ENCODE measurements around the gene TLL2. TPM values are rescaled to one million over a fixed set of nuclear protein-coding genes. Genes with fewer than 3 reads are reported as not detected.

The TLL2 gene
- total RNA-seq, 1 experiment from 2014 or later: 0.11 TPM

- H3K4me3 ChIP-seq (ENCODE audit: low read depth, low read length, poor library complexity, severe bottlenecking): no peak overlapping the region
- intact Hi-C loops (cut with micrococcal nuclease; ENCODE audit: unreplicated experiment): no loop called here
- DNase-seq (ENCODE audit: low spot score): no peak
- ChIA-PET CTCF (no interaction called here), POLR2A (ENCODE audit: low non-redundant PET) (no interaction called here)
- no peaks in the 10 kb centered on the region for H3K9me3 ChIP-seq (ENCODE audit: low read depth, low read length, poor library complexity, severe bottlenecking)
- H3K27me3 ChIP-seq (replicated peaks; ENCODE audit: insufficient read depth, low read depth, low read length, poor library complexity): peaks cover 28% of the 10 kb centered on the region
- TF ChIP-seq, protein P1, sequence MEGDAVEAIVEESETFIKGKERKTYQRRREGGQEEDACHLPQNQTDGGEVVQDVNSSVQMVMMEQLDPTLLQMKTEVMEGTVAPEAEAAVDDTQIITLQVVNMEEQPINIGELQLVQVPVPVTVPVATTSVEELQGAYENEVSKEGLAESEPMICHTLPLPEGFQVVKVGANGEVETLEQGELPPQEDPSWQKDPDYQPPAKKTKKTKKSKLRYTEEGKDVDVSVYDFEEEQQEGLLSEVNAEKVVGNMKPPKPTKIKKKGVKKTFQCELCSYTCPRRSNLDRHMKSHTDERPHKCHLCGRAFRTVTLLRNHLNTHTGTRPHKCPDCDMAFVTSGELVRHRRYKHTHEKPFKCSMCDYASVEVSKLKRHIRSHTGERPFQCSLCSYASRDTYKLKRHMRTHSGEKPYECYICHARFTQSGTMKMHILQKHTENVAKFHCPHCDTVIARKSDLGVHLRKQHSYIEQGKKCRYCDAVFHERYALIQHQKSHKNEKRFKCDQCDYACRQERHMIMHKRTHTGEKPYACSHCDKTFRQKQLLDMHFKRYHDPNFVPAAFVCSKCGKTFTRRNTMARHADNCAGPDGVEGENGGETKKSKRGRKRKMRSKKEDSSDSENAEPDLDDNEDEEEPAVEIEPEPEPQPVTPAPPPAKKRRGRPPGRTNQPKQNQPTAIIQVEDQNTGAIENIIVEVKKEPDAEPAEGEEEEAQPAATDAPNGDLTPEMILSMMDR (conservative IDR thresholded peaks at IDR 0.05; ENCODE audit: low read depth, low read length): no peak
- no peak for TF ChIP-seq EZH2 (IDR thresholded peaks at IDR 0.05; ENCODE audit: borderline replicate concordance, low read depth, low read length, poor library complexity, severe bottlenecking)
- peaks cover 5% of the 10 kb centered on the region for H3K4me1 ChIP-seq (ENCODE audit: insufficient read depth, low read length, poor library complexity, severe bottlenecking)
- no TSS peak for BruUV-seq (replicated peaks)
- no peaks in the 10 kb centered on the region for H3K36me3 ChIP-seq (ENCODE audit: insufficient read depth, low read length, poor library complexity, severe bottlenecking)
- H3K27ac ChIP-seq (ENCODE audit: low read depth, low read length, poor library complexity, severe bottlenecking): no peak overlapping the region
These were observed 98.4 kb downstream of the TLL2 start for GRCh38 chr10:96415150-96415890.

DNA sequence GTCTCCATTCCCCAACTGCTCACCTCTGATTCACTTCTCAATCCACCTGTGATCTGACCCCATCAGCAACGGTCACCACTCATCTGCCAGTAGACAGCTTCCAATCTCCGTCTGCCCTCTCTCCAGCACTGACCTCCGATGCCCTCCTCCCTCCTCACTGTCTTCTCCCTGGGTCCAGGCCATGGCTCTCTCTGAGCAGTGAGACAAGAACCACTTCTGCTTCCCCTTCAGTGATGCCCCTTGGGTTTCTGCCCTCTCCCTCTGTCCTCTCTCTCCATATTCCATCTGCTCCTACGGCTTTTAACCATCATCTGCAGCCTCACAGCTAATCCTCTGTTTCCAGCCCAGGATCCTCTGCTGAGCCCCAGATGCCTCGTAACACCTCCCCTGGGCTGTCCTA, 99.4 kb downstream of the TLL2 start:
- H3K27ac ChIP-seq (ENCODE audit: low read depth, low read length, poor library complexity, severe bottlenecking): no peak overlapping the region
- H3K4me3 ChIP-seq (ENCODE audit: low read depth, low read length, poor library complexity, severe bottlenecking): no peak overlapping the region
- no TSS peak for BruUV-seq (replicated peaks)
- TF ChIP-seq, protein P1 (conservative IDR thresholded peaks at IDR 0.05; ENCODE audit: low read depth, low read length): no peak
- no peak for TF ChIP-seq EZH2 (IDR thresholded peaks at IDR 0.05; ENCODE audit: borderline replicate concordance, low read depth, low read length, poor library complexity, severe bottlenecking)
- intact Hi-C loops (cut with micrococcal nuclease; ENCODE audit: unreplicated experiment): no loop called here
- no peaks in the 10 kb centered on the region for H3K9me3 ChIP-seq (ENCODE audit: low read depth, low read length, poor library complexity, severe bottlenecking)
- peaks cover 5% of the 10 kb centered on the region for H3K4me1 ChIP-seq (ENCODE audit: insufficient read depth, low read length, poor library complexity, severe bottlenecking)
- H3K36me3 ChIP-seq (ENCODE audit: insufficient read depth, low read length, poor library complexity, severe bottlenecking): no peaks in the 10 kb centered on the region
- CTCF ChIA-PET: no interaction called here
- no peak for DNase-seq (ENCODE audit: low spot score)
- H3K27me3 ChIP-seq (replicated peaks; ENCODE audit: insufficient read depth, low read depth, low read length, poor library complexity): peaks cover 38% of the 10 kb centered on the region
- POLR2A ChIA-PET (ENCODE audit: low non-redundant PET): interaction anchor here (0.6 kb wide), 1 partner anchor 16 kb away, joined by 3 read pairs; no protein-coding TSS in a partner anchor

DNA sequence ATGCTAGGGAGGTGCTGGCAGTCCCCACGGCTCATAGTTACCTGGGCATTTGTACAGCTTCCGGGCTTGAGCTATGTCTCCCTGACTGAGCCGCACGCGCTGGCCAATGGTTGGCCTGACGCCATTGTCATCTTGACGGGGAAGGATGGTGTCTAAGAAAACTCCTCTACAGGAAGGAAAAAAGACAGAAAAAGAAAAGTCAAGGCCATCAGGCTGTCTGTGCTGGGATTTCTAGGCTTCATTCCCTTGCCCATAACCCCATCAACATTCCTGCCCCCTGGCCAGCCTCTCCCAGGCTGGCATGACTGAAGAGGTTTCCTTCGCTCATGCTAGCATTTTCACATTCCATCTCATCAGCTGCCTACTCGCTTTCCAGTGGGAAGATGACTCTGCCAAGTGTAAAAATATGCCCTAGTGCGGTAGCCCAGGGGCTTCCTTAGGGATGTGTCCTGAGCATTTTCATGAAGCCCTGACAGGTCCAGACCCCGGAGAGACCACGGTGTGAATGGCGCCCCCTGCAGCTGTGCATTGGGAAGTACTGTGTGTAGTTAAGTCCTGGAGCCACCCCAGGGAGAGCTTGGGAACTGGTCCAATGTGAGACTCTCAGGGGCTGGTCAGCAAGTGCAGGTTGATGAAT, 100.5 kb downstream of the TLL2 start:
- intact Hi-C loops (cut with micrococcal nuclease; ENCODE audit: unreplicated experiment): no loop called here
- no peak overlapping the region for H3K27ac ChIP-seq (ENCODE audit: low read depth, low read length, poor library complexity, severe bottlenecking)
- ChIA-PET CTCF (no interaction called here), POLR2A (ENCODE audit: low non-redundant PET) (no interaction called here)
- peaks cover 5% of the 10 kb centered on the region for H3K4me1 ChIP-seq (ENCODE audit: insufficient read depth, low read length, poor library complexity, severe bottlenecking)
- no peaks in the 10 kb centered on the region for H3K36me3 ChIP-seq (ENCODE audit: insufficient read depth, low read length, poor library complexity, severe bottlenecking)
- peaks cover 48% of the 10 kb centered on the region for H3K27me3 ChIP-seq (replicated peaks; ENCODE audit: insufficient read depth, low read depth, low read length, poor library complexity)
- TF ChIP-seq EZH2 (IDR thresholded peaks at IDR 0.05; ENCODE audit: borderline replicate concordance, low read depth, low read length, poor library complexity, severe bottlenecking): no peak
- TF ChIP-seq, protein P1 (conservative IDR thresholded peaks at IDR 0.05; ENCODE audit: low read depth, low read length): peak; percentile 51
- H3K9me3 ChIP-seq (ENCODE audit: low read depth, low read length, poor library complexity, severe bottlenecking): no peaks in the 10 kb centered on the region
- no peak for DNase-seq (ENCODE audit: low spot score)
- H3K4me3 ChIP-seq (ENCODE audit: low read depth, low read length, poor library complexity, severe bottlenecking): no peak overlapping the region
- BruUV-seq (replicated peaks): no TSS peak
